Measurements from ENCODE around the gene TIGD1.

DNA sequence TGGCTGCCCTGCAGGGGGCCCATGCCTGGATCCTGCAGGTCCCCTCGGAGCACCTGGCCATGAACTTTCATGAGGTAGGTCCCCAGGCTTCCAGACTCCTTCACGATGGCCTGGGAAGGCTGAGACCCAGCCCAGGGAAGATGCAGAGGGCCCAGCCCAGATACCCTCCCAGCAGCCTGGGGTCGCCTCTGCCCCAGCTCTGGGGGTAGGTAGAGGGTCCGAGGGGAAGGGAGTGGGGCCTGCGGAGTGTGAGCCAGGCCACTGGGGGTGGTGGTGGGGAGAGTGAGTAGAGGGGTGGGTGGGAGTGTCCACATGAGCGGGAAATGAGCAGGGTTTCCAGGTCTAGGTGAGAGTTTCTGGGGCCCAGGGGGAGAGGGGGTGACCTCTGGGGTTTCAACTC is 25.6 kb downstream of the TIGD1 start:
- TF ChIP-seq EZH2phosphoT487 (IDR thresholded peaks at IDR 0.05) (no peak), EZH2 (IDR thresholded peaks at IDR 0.05) (no peak)
- TF ChIP-seq, protein P1, sequence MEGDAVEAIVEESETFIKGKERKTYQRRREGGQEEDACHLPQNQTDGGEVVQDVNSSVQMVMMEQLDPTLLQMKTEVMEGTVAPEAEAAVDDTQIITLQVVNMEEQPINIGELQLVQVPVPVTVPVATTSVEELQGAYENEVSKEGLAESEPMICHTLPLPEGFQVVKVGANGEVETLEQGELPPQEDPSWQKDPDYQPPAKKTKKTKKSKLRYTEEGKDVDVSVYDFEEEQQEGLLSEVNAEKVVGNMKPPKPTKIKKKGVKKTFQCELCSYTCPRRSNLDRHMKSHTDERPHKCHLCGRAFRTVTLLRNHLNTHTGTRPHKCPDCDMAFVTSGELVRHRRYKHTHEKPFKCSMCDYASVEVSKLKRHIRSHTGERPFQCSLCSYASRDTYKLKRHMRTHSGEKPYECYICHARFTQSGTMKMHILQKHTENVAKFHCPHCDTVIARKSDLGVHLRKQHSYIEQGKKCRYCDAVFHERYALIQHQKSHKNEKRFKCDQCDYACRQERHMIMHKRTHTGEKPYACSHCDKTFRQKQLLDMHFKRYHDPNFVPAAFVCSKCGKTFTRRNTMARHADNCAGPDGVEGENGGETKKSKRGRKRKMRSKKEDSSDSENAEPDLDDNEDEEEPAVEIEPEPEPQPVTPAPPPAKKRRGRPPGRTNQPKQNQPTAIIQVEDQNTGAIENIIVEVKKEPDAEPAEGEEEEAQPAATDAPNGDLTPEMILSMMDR (IDR thresholded peaks at IDR 0.05): no peak
